GM21576 (cell line): Measurements from ENCODE around the gene MBTPS2.

Experiments
- ATAC-seq: cut with Tn5 transposase; IDR thresholded peaks from one replicate; pipeline ENCODE4 v1.9.1; 2021; ENCODE audit warnings: mild to moderate bottlenecking, moderate library complexity; ENCODE audit not compliant: unreplicated experiment

MBTPS2 gene

GRCh38 chrX:21932292-21933002 lies 93.0 kb downstream of the MBTPS2 start:
- ATAC-seq, result no peak

- ATAC-seq, result no peak
These were observed 93.7 kb downstream of the MBTPS2 start for GRCh38 chrX:21933077-21933476.

GRCh38 chrX:21934414-21934813 lies 95.0 kb downstream of the MBTPS2 start:
- ATAC-seq, result no peak
